ENCODE measurements around the gene GRK1. TPM values are rescaled to one million over a fixed set of nuclear protein-coding genes. Genes with fewer than 3 reads are reported as not detected.
"Not testable (repeated sequence)": the region's sequence is repeated elsewhere in the genome, so short reads cannot be mapped to it uniquely, and the experiment has no call there.

The GRK1 gene
- total RNA-seq, 1 experiment from 2014 or later: not detected

DNA sequence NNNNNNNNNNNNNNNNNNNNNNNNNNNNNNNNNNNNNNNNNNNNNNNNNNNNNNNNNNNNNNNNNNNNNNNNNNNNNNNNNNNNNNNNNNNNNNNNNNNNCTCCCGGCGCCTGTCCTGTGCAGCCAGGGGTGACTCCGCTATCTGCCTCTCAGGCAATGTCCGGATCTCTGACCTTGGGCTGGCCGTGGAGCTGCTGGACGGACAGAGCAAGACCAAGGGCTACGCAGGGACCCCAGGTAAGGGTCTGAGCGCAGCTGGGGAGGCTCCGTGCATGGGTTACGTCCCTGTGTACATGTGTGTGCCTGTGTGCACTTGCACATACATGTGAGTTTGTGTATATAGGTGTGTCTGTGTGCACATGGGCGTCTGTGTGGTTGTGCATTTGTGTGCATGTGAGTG, 55.9 kb downstream of the GRK1 start:
- Histone ChIP-seq H3K9me3 (replicated peaks) (no peaks in the 10 kb centered on the region), H3K27me3 (no peaks in the 10 kb centered on the region), H3K36me3 (no peaks in the 10 kb centered on the region), H3K27ac (no peak overlapping the region), H3K4me3 (no peak overlapping the region), H3K4me1 (no peaks in the 10 kb centered on the region)
- DNase-seq: no peak

DNA sequence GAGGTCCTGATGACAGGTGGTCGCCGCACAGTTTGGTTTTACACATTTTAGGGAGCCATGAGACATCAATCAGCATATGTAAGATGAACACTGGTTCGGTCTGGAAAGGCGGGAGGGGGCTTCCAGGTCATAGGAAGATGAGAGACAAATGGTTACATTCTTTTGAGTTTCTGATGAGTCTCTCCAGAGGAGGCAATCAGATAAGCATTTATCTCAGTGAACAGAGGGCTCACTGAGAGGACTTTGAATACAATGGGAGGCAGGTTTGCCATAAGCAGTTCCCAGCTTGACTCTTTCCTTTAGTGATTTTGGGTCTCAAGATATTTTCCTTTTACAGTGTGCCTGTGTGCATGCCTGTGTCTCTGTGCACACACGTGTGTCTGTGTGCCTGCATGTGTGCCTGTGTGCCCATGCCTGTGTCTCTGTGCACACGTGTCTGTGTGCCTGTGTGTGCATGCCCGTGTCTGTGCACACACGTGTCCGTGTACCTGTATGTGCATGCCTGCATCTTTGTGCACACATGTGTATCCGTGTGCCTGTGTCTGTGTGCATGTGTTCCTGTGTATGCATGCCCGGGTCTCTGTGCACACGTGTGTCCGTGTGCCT, 56.5 kb downstream of the GRK1 start:
- Histone ChIP-seq H3K27ac (no peak overlapping the region), H3K27me3 (no peaks in the 10 kb centered on the region), H3K4me1 (no peaks in the 10 kb centered on the region), H3K36me3 (no peaks in the 10 kb centered on the region), H3K4me3 (no peak overlapping the region), H3K9me3 (replicated peaks) (no peaks in the 10 kb centered on the region)
- no peak for DNase-seq

DNA sequence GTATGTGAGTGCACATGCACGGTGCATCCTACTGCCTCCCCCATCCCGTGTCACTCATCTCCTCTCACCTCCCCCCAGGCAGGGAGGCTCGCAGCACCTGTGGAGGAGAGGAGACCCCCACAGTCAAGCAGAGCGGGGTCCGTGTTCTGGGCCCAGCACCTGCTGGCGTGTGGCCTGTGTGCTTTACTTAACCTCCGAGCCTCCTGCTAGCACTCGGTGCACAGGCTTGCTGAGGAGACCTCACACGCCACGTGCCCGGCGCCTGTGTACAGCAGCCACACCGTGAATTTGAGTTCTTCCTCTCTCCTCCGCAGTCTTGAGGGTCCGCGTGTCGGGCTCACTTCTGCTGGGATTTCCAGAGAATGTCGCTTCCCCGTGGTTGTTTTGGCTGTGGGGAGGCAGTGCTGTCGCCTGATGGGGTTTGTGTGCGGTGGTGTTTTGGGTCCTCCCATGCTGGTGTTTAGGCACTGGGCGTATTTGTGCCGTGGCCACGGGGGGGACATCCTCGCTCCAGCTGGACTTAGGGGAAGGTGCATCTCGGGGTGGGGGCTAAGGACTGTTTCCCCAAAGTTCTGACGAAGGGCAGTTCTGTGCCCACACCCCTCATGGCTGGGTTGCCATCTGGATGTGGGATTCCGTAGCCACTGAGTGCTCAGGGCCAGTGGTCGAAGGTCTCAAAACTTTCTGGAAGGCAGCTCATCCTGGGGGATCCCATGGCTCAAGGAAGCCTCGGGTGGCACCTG, 57.2 kb downstream of the GRK1 start:
- Histone ChIP-seq H3K27ac (no peak overlapping the region), H3K4me1 (no peaks in the 10 kb centered on the region), H3K4me3 (no peak overlapping the region)

DNA sequence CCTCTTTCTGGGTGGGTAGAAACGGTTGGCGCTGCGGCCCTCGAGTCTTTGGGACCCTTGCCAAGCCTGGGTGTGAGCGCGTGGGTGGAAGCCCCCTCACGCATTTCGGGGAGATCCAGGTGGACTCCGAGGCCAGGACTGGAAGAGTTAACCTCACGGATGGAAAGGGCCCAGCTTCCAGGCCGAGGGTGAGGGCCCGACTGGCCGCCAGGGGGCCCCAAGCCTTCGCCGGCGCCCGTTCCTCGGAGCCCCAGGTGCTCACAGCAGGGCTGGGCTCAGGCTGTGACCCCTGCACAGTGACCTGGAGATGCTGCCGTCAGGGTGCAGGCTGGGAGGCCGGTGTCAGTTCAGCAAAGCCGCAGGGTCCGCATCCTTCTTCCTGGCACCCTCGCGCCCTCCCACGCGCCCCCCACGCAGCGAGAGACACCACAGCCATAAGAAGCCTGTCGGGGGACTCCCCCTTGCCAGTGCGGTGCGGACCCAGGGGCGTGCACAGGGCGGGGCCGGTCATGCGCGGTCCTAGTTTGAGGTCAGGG, 57.8 kb downstream of the GRK1 start:
- Histone ChIP-seq H3K4me1 (no peaks in the 10 kb centered on the region), H3K27me3 (no peaks in the 10 kb centered on the region), H3K36me3 (no peaks in the 10 kb centered on the region), H3K4me3 (no peak overlapping the region), H3K27ac (no peak overlapping the region), H3K9me3 (replicated peaks) (no peaks in the 10 kb centered on the region)
- no peak for DNase-seq

More for the DNA sequence above, 57.2 kb downstream of the GRK1 start:
- DNase-seq: no peak
- no peaks in the 10 kb centered on the region for H3K36me3 ChIP-seq
- H3K9me3 ChIP-seq (replicated peaks): no peaks in the 10 kb centered on the region
- H3K27me3 ChIP-seq: no peaks in the 10 kb centered on the region

DNA sequence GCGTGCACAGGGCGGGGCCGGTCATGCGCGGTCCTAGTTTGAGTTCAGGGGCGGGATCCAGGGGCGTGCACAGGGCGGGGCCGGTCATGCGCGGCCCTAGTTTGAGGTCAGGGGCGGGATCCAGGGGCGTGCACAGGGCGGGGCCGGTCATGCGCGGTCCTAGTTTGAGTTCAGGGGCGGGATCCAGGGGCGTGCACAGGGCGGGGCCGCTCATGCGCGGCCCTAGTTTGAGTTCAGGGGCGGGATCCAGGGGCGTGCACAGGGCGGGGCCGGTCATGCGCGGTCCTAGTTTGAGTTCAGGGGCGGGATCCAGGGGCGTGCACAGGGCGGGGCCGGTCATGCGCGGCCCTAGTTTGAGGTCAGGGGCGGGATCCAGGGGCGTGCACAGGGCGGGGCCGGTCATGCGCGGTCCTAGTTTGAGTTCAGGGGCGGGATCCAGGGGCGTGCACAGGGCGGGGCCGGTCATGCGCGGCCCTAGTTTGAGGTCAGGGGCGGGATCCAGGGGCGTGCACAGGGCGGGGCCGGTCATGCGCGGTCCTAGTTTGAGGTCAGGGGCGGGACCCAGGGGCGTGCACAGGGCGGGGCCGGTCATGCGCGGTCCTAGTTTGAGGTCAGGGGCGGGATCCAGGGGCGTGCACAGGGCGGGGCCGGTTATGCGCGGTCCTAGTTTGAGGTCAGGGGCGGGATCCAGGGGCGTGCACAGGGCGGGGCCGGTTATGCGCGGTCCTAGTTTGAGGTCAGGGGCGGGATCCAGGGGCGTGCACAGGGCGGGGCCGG, 58.5 kb downstream of the GRK1 start:
- not testable (repeated sequence) for H3K4me3 ChIP-seq; DNase-seq; H3K9me3 ChIP-seq (replicated peaks); H3K36me3 ChIP-seq; H3K27ac ChIP-seq; H3K27me3 ChIP-seq; H3K4me1 ChIP-seq

DNA sequence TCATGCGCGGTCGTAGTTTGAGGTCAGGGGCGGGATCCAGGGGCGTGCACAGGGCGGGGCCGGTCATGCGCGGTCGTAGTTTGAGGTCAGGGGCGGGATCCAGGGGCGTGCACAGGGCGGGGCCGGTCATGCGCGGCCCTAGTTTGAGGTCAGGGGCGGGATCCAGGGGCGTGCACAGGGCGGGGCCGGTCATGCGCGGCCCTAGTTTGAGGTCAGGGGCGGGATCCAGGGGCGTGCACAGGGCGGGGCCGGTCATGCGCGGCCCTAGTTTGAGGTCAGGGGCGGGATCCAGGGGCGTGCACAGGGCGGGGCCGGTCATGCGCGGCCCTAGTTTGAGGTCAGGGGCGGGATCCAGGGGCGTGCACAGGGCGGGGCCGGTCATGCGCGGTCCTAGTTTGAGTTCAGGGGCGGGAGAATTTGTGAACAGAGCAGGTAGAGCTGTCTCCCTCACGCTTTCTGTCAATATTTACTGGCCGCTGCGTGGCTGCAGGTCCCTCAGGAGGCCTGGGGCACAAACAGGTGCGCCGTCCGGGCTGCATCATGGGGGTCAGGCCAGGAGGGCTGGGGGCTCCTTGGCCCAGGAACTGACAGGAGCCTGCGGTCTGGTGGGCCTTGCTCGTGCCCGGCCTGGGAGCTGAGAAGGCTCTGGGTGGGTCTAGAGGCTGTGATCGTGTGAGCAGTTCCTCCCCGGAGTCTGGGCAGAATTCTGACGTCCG, 59.2 kb downstream of the GRK1 start:
- not testable (repeated sequence) for H3K4me1 ChIP-seq; H3K9me3 ChIP-seq (replicated peaks); H3K27me3 ChIP-seq; DNase-seq; H3K4me3 ChIP-seq; H3K36me3 ChIP-seq; H3K27ac ChIP-seq

DNA sequence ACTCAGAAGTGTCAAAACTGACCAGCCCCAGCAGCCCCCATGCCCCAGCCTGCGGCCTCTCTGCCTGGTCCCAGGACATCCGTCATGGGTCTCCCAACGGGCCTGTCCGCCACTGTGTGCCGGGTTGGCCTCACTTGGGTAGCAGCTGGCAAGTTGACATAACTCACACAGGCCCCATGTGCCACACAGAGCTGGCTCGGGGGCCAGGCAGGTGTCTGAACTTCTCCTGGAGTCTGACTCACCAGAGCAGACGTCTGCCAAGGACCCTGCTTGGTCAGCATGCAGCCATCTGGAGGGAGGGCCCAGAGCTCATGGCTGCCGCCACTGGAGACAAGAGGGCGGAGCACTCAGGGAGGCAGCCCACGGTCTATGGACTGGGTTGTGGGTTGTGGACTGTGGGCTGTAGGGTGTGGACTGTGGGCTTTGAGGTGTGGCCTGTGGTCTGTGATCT, 60.0 kb downstream of the GRK1 start:
- no peak overlapping the region for H3K27ac ChIP-seq
- no peak for DNase-seq
- no peaks in the 10 kb centered on the region for H3K27me3 ChIP-seq
- H3K4me1 ChIP-seq: no peaks in the 10 kb centered on the region
- H3K36me3 ChIP-seq: no peaks in the 10 kb centered on the region
- H3K9me3 ChIP-seq (replicated peaks): no peaks in the 10 kb centered on the region
- H3K4me3 ChIP-seq: no peak overlapping the region

DNA sequence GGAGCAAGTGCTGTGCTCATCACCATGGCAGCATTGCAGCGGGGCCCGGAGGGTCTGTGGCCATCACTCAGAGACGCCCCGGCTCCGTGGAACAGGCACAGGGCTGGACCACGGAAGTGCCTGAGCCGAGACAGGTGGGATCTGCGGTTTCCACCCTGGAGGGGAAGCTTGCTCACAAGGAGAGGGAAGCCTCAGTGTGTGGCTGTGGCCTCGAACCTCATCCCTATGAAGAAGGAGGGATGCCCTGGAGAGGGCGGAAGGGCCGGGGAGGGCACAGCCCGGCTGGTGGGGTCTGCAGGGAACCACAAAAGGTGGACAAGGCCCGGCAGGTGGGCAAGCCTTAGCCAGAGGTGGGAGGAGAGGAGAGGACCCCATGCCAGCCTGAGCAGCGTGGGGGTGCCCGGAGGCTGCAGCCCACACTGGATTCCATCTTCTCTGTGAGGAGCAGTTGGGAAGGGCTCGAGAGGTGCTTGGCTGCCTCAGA, 61.6 kb downstream of the GRK1 start:
- Histone ChIP-seq H3K4me1 (no peaks in the 10 kb centered on the region), H3K9me3 (replicated peaks) (no peaks in the 10 kb centered on the region), H3K27me3 (no peaks in the 10 kb centered on the region), H3K36me3 (no peaks in the 10 kb centered on the region), H3K4me3 (no peak overlapping the region), H3K27ac (no peak overlapping the region)
- no peak for DNase-seq

DNA sequence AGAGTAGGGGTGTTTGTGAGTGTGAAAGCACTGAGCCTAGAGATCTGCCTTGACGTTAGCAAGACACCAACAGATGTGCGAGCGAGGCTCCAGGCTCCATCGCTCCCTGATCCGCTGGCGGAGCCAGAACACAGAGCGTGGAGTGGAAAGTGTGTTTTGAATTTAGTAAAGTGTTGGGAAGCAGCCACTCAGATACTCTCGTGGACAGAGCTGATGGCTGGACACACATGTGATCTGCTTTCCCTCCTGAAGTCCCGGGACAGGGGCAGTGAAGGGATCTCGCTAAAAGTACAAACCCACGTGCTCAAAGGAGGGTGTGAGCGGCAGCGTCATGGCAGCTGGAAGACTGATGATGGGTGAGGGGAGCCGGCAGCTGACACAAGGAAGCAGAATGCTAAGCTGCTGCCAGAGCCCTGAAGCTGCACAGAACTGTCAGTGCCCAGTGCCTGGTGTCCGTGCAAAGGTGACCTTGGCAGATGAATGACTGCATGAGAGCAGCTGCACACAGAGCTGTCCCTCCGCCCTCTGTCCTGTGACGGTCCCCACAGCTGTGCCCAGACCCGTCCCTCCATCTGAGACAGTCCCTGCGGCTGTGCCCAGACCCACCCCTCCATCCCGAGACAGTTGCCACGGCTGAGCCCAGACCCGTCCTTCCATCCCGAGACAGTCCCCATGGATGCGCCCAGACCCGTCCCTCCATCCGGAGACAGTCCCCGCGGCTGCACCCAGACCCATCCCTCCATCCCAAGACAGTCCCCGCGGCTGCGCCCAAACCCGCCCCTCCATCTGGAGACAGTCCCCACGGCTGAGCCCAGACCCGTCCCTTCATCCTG, 62.4 kb downstream of the GRK1 start:
- H3K4me3 ChIP-seq: no peak overlapping the region
- H3K27ac ChIP-seq: no peak overlapping the region
- DNase-seq: no peak

DNA sequence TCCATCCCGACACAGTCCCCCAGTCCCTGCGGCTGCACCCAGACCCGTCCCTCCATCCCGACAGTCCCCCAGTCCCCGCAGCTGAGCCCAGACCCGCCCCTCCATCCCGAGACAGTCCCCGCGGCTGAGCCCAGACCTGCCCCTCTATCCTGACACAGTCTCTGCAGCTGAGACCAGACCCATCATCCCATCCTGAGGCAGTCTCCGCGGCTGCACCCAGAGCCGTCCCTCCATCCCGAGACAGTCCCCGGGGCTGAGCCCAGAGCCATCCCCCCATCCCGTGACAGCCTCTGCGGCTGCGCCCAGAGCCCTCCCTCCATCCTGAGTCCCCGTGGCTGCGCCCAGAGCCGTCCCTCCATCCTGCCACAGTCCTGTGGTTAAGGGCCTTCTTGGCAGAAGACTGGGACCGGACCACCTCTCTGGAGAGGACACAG, 63.3 kb downstream of the GRK1 start:
- H3K36me3 ChIP-seq: no peaks in the 10 kb centered on the region
- no peak overlapping the region for H3K4me3 ChIP-seq
- no peaks in the 10 kb centered on the region for H3K27me3 ChIP-seq
- DNase-seq: no peak
- no peaks in the 10 kb centered on the region for H3K9me3 ChIP-seq (replicated peaks)
- no peak overlapping the region for H3K27ac ChIP-seq
- no peaks in the 10 kb centered on the region for H3K4me1 ChIP-seq

More for the DNA sequence above, 62.4 kb downstream of the GRK1 start:
- Histone ChIP-seq H3K9me3 (replicated peaks) (no peaks in the 10 kb centered on the region), H3K36me3 (no peaks in the 10 kb centered on the region), H3K4me1 (no peaks in the 10 kb centered on the region), H3K27me3 (no peaks in the 10 kb centered on the region)

DNA sequence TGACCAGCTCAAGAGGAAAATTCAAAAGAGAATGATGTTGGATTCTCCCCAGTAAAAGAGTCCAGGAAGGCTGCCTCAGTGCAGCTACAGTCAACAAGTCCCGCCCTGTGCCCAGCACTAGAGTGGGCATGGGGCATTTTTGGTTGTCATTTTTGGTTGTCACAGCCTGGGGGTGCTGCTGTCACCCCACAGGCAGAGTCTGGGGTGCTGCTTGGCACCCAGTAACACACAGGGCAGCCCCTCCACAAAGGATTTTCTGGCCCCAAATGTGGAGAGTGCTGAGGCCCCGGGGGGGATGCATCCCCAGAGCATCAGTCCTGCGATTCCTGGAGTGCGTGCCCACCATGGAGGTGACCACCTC, 63.8 kb downstream of the GRK1 start:
- Histone ChIP-seq H3K4me1 (no peaks in the 10 kb centered on the region), H3K27me3 (no peaks in the 10 kb centered on the region), H3K9me3 (replicated peaks) (no peaks in the 10 kb centered on the region), H3K36me3 (no peaks in the 10 kb centered on the region), H3K27ac (no peak overlapping the region), H3K4me3 (no peak overlapping the region)
- no peak for DNase-seq

DNA sequence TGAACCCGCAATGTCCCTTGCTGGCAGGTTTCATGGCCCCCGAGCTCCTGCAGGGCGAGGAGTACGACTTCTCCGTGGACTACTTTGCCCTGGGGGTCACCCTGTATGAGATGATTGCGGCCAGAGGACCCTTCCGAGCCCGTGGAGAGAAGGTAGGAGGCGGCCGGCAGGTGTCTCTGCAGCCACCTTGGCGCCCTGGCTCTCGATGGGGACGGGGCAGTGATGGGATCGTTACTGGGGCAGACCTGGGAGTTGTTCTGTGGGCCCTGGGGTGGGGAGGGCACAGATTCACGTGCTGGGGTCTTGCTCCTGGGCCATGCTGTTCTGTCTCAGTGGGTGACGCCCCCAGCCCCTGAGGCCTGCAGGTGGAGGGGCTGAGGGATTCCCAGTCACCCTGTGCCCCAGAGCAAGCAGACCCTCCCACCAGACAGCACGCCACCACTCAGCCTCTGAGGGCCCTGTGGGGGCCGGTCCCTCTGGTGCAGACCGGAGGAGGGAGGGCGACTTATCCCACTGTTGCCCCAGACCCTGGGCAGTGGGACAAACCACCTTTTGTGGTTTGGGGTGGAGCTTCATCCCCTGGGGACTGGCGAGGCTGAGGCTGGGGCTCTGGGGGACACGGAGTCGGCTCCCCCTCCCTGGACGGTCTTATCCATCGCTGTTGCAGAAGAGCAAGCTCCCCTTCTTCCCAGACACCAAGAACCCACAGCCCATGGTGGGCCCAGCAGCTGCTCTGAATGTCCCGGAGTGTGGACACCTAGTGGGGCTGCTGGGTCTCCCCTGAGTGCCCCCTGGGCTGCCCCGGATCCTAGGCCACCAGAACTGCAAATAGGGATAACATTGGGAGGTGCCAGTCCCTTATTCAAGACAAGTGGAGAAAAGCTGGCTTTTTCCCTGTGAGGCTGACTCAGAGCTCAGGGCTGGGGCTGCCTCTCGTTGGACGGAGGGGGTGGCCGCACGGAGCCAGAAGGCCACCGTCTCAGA, 64.5 kb downstream of the GRK1 start:
- DNase-seq: no peak
- Histone ChIP-seq H3K9me3 (replicated peaks) (no peaks in the 10 kb centered on the region), H3K36me3 (no peaks in the 10 kb centered on the region), H3K27ac (no peak overlapping the region), H3K27me3 (no peaks in the 10 kb centered on the region), H3K4me3 (no peak overlapping the region), H3K4me1 (no peaks in the 10 kb centered on the region)
